ENCODE results near the gene MSH5.
"Not testable (repeated sequence)": the region's sequence is repeated elsewhere in the genome, so short reads cannot be mapped to it uniquely, and the experiment has no call there.

The MSH5 gene

DNA sequence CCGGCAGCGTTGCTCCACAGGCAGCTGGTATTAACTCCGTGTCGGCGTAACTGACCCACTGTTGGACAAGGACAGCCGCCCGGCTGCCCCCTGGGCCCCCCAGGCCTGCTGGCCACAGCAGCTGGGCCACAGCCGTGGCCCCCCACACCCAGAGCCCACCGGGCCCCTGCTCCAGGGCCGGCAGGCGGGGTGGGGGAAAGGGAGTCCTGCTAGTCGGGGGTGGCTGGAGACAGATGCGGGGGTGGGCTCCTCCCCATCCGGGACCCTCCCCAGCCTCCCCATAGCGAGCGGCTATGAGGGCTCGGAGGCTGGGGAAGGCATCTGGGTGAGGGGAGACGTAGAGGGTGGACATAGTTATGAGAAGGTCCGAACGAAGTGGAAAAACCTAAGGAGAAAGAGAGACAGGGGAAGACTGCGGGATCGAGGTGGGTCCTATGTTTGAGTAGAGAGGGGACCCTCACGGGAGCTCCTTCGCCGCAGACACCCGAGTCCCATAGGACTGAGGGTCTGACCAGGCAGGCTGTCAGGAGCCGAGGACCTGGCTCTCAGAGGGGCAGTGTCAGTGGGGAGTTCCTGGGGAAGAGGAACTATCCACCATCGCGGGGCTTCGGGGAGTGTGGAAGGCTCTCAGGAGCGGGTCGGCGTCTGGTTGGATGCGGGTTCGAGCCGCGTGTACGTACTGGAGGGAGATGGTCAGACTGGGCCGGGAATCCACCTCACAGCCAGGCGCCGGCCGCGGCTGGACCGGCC, 55.2 kb downstream of the MSH5 start:
- TF ChIP-seq, protein P1, sequence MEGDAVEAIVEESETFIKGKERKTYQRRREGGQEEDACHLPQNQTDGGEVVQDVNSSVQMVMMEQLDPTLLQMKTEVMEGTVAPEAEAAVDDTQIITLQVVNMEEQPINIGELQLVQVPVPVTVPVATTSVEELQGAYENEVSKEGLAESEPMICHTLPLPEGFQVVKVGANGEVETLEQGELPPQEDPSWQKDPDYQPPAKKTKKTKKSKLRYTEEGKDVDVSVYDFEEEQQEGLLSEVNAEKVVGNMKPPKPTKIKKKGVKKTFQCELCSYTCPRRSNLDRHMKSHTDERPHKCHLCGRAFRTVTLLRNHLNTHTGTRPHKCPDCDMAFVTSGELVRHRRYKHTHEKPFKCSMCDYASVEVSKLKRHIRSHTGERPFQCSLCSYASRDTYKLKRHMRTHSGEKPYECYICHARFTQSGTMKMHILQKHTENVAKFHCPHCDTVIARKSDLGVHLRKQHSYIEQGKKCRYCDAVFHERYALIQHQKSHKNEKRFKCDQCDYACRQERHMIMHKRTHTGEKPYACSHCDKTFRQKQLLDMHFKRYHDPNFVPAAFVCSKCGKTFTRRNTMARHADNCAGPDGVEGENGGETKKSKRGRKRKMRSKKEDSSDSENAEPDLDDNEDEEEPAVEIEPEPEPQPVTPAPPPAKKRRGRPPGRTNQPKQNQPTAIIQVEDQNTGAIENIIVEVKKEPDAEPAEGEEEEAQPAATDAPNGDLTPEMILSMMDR (IDR thresholded peaks at IDR 0.05), result no peak

DNA sequence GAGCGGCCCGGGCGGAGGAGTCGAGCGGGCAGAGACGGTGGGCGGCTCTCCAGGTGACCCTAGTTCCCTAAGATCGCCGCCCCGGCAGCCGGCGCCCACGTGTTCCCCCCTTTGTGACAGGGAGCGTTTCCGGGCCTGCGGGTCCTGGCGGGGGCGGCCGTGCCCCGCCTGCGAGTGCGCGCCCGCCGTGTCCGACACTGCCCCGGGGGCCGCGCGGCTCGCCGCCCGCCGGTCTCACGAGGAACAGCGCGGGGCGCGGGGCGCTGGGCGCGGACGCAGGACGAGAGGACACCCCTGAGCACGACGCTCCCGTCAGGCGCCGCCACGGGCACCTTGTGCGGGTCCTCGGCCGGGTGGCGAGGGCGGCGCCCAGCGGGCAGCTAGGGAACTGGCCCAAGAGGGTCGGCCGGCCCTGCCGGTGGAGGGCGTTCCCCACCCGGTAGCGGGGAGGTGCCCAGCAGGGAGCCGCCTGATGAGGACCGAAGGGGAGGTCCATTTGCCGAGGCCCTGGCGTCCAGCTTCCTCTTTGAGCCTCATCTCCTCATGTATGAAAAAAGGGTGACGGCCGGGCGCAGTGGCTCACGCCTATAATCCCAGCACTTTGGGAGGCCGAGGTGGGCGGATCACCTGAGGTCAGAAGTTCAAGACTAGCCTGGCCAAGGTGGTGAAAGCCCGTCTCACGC, 56.0 kb downstream of the MSH5 start, which contains the start of gene VARS1:
VARS1 (minus strand) TSS at position 137 of the 683 bp plus-strand sequence. CDS start 535 bp downstream, outside the sequence.
- TF ChIP-seq, protein P1 (IDR thresholded peaks at IDR 0.05), result peak; percentile 84 to 95
- intact Hi-C loops (cut with DNase I; ENCODE audit: low total_unique reads), result no loop called here
- Histone ChIP-seq H3K4me3 (peak within 1 kb of the TSS; percentile 79 to 86), H3K27ac (peak within 1 kb of the TSS; percentile 89 to 93), H3K9me3 (no peaks in the 10 kb centered on the region), H3K4me1 (peaks cover 4 to 39% (median 23%) of the 10 kb centered on the region in 4 donors), H3K27me3 (no peaks in the 10 kb centered on the region), H3K36me3 (peaks cover 0 to 34% (median 10%) of the 10 kb centered on the region in 3 donors)
- DNase-seq, result peak; percentile 87 to 96

More for the DNA sequence above, 55.2 kb downstream of the MSH5 start:
- H3K27ac ChIP-seq, result peak overlapping the region; percentile 89 to 93
- H3K9me3 ChIP-seq, result no peaks in the 10 kb centered on the region
- DNase-seq, result no peak
- H3K27me3 ChIP-seq, result no peaks in the 10 kb centered on the region
- H3K4me1 ChIP-seq, result peaks cover 4 to 35% (median 21%) of the 10 kb centered on the region in 4 donors
- peaks cover 0 to 36% (median 10%) of the 10 kb centered on the region in 3 donors for H3K36me3 ChIP-seq
- H3K4me3 ChIP-seq, result peak overlapping the region; percentile 79 to 86
- intact Hi-C loops (cut with DNase I; ENCODE audit: low total_unique reads), result loop anchor here (5.0 kb wide), 1 partner anchor 53 kb away; the partner anchor contains the start of gene MSH5

DNA sequence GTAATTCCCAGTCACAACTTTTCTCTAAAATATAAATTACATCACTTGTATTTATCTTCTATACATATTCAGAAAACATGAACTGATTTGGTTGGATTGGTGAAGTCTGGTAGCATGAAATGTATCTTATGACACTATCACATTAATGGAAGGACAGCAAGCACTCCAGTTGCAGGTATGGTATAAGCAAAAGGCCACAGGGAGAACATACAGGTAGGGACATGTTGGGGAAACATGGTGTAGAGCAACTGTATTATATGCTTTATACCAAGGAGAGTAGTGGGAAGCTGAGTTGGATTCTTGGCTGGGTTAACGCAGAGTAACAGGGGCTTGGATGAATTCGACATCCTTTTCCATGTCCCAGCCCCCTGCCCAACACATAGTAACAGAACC, 57.2 kb downstream of the MSH5 start:
- peaks cover 4 to 39% (median 23%) of the 10 kb centered on the region in 4 donors for H3K4me1 ChIP-seq
- intact Hi-C loops (cut with DNase I; ENCODE audit: low total_unique reads), result no loop called here
- H3K9me3 ChIP-seq, result no peaks in the 10 kb centered on the region
- no peak for DNase-seq
- H3K36me3 ChIP-seq, result peaks cover 0 to 32% (median 3%) of the 10 kb centered on the region in 3 donors
- no peak overlapping the region for H3K4me3 ChIP-seq
- peak overlapping the region in 1 of 2 donors; percentile 89 for H3K27ac ChIP-seq
- H3K27me3 ChIP-seq, result no peaks in the 10 kb centered on the region
- TF ChIP-seq, protein P1 (IDR thresholded peaks at IDR 0.05), result no peak

DNA sequence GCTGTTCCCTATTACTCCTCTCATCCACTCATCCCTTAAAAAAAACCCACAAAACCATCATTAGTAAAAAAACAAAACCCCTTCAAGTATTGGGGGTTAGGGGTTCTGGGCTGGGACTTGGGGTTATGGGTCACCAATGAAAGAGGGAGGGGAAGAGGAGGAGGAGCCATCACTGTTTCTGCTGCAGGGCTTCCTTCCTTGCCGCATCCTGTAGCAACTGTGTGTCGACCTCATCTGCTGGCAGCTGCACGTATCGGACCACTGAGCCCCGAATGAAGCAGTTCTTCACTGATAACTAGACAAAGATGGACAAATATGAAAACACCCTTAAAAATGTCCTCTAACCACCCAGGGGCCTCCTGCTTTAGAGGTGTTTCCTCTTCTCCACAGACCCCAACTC, 57.8 kb downstream of the MSH5 start:
- no peaks in the 10 kb centered on the region for H3K9me3 ChIP-seq
- H3K27me3 ChIP-seq, result no peaks in the 10 kb centered on the region
- no peak overlapping the region for H3K4me3 ChIP-seq
- peak overlapping the region in 1 of 2 donors; percentile 10 for H3K27ac ChIP-seq
- peaks cover 0 to 32% (median 0%) of the 10 kb centered on the region in 3 donors for H3K36me3 ChIP-seq
- H3K4me1 ChIP-seq, result peaks cover 4 to 39% (median 23%) of the 10 kb centered on the region in 4 donors
- no peak for DNase-seq
- TF ChIP-seq, protein P1 (IDR thresholded peaks at IDR 0.05), result no peak
- intact Hi-C loops (cut with DNase I; ENCODE audit: low total_unique reads), result no loop called here

DNA sequence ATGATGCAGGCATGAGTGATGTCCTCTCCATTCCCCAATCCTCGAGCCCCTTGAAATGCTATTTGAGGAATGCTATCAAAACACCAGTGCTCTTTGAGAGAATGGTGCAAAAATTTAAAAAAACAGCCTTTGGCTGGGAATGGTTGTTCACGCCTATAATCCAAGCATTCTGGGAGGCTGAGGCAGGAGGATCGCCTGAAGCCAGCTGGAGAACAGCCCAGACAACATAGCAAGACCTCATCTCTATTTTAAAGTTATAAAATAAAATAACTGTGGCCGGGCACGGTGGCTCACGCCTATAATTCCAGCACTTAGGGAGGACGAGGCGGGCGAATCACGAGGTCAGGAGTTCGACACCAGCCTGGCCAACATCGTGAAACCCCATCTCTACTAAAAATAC, 60.0 kb downstream of the MSH5 start:
- TF ChIP-seq, protein P1 (IDR thresholded peaks at IDR 0.05), result no peak
- H3K36me3 ChIP-seq, result peaks cover 0 to 34% (median 0%) of the 10 kb centered on the region in 3 donors
- intact Hi-C loops (cut with DNase I; ENCODE audit: low total_unique reads), result no loop called here

DNA sequence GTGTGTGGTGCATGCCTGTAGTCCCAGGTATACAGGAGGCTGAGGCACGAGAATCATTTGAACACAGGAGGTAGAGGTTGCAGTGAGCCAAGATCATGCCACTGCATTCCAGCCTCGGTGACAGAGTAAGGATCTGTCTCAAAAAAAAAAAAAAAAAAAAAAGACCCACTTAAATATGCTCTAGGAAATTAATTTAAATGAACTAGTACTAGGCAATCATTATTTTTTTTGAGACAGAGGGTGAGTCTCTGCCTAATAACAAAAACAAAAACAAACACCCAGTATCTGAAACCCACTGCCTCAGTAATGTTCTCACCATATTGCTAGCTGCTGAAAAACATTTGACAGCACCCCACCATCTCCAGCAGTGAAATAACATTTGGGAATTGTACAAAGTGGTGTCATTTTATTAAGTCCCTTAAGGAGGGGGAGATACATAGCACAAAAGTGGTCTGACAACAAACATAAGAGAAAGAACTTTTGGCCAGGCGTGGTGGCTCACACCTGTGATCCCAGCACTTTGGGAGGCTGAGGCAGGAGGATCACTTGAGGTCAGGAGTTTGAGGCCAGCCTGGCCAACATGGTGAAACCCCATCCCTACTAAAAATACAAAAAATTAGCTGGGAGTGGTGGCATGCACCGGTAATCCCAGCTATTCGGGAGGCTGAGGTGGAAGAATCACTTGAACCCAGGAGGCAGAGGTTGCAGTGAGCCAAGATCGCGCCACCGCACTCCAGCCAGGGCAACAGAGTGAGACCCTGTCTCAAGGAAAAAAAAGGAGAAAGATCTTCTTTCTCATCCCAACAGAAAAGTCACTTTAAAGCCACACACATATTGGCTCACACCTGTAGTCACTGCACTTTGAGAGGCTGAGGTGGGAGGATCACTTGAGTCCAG, 61.5 kb downstream of the MSH5 start:
- H3K4me3 ChIP-seq; H3K9me3 ChIP-seq; H3K27me3 ChIP-seq; DNase-seq; intact Hi-C loops (cut with DNase I; ENCODE audit: low total_unique reads): not testable (repeated sequence)
- peaks cover under 1 to 30% (median 14%) of the 10 kb centered on the region in 4 donors for H3K4me1 ChIP-seq
- peak overlapping the region in 1 of 2 donors; percentile 30 for H3K27ac ChIP-seq
- peaks cover 0 to 34% (median 0%) of the 10 kb centered on the region in 3 donors for H3K36me3 ChIP-seq

More for the DNA sequence above, 60.0 kb downstream of the MSH5 start:
- Histone ChIP-seq H3K4me1 (peaks cover 4 to 25% (median 15%) of the 10 kb centered on the region in 4 donors), H3K9me3 (no peaks in the 10 kb centered on the region), H3K4me3 (no peak overlapping the region), H3K27me3 (no peaks in the 10 kb centered on the region), H3K27ac (peak overlapping the region; percentile 70)
- peak in 1 of 2 donors; percentile 80 for DNase-seq
